BE2C (cell line): ENCODE measurements around the gene FAHD2A.

Experiments used
- DNase-seq: peaks from one replicate; pipeline ENCODE4 v3.0.0-alpha.2; 2020
- H3K27me3 ChIP-seq: fragments of 250-450 bp; sonication (Bioruptor Pico); 2 replicates; pipeline ENCODE4 v1.5.1; 2020; ENCODE audit warnings: mild to moderate bottlenecking
- H3K36me3 ChIP-seq: fragments of 250-450 bp; sonication (Bioruptor Pico); 2 replicates; pipeline ENCODE4 v1.5.1; 2020; ENCODE audit warnings: mild to moderate bottlenecking
- H3K4me1 ChIP-seq: fragments of 250-450 bp; sonication (Bioruptor Pico); 2 replicates; pipeline ENCODE4 v1.5.1; 2020
- H3K4me3 ChIP-seq: 2 replicates; pipeline ENCODE4 v1.5.1; 2011; ENCODE audit warnings: low read depth, low read length
- H3K9me3 ChIP-seq: fragments of 250-450 bp; sonication (Bioruptor Pico); 2 replicates; pipeline ENCODE4 v1.5.1; 2020
- TF ChIP-seq, protein P1 (sequence below): IDR thresholded peaks from 2 replicates; pipeline ENCODE4 v1.5.1; 2012; ENCODE audit warnings: mild to moderate bottlenecking, low read depth, low read length

The FAHD2A gene

DNA sequence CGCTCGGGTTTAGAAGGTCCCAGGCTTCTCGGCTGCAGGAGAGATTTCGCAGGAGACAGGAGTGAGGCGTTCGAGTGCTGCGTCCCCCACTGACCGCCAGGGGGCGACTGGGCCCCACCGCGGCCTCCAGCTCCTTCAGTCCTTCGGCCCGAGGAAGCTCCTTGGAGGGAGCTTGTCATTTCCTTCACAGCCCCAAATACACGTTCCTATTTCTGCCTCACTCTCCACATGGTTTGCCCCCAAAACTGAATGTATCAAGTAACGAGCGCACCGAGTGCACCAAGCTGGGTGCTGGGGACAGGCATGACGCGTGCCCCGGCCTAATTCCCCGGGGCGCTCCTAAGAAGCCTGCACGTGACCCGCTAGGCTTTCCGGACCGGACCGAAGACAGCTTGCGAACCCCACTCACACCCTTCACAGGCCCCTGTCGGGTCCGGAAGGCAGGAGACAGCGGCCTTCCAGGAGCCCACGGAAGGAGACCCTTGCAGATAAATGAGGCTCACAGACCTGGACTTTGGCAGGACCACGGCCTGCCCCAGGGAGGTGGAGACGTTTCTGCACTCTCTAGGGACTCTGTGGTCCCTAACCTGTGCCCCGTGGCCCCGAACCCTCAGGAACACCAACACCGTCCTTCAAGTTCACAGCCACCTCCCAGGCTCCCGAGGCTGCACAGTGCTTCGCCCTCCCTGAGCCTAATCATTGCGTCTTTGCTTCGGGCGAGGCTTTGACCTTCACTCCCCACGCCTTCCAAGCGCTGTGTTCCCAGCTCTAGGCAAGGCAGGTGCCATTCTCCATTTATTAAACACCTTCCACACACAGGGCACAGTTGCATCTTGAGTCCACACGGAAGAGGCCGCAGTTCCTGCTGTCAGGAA lies 13.0 kb upstream of the FAHD2A start:
- TF ChIP-seq, protein P1, sequence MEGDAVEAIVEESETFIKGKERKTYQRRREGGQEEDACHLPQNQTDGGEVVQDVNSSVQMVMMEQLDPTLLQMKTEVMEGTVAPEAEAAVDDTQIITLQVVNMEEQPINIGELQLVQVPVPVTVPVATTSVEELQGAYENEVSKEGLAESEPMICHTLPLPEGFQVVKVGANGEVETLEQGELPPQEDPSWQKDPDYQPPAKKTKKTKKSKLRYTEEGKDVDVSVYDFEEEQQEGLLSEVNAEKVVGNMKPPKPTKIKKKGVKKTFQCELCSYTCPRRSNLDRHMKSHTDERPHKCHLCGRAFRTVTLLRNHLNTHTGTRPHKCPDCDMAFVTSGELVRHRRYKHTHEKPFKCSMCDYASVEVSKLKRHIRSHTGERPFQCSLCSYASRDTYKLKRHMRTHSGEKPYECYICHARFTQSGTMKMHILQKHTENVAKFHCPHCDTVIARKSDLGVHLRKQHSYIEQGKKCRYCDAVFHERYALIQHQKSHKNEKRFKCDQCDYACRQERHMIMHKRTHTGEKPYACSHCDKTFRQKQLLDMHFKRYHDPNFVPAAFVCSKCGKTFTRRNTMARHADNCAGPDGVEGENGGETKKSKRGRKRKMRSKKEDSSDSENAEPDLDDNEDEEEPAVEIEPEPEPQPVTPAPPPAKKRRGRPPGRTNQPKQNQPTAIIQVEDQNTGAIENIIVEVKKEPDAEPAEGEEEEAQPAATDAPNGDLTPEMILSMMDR = peak; percentile 75
- no peaks in the 10 kb centered on the region for H3K27me3 ChIP-seq
- H3K4me3 ChIP-seq = no peak overlapping the region
- H3K9me3 ChIP-seq = no peaks in the 10 kb centered on the region
- no peaks in the 10 kb centered on the region for H3K36me3 ChIP-seq
- peak; percentile 36 for DNase-seq
- no peaks in the 10 kb centered on the region for H3K4me1 ChIP-seq

DNA sequence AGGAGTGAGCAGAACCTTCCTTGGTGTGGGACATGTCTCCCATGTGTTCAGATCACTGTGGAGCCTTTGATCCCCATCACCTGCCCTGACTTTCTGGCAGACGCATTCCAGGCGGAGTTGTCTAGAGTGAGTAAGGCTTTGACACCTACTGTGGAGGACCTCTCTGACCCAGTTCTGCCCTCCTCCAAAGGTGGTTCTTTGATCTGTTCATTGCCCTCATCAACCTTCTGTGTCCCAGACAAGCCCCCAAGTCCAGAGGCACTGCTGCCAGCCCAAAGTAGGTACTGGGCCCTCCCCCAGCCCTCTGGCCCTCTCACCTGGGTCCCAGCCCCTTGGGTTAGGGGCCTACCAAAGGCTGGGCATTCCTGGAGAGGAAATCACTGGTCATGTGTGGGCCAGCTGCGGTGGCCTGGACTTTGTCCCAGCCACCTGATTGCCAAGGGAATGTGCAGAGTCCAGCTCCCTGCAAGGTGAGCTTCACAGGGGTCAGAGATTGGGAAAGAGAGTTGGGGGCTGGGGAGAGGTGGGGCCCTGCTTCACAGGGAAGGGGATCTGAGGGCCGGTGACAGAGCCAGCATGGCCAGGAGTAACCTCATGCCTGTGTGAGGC lies 12.1 kb upstream of the FAHD2A start:
- TF ChIP-seq, protein P1 = no peak
- Histone ChIP-seq H3K4me3 (no peak overlapping the region), H3K4me1 (no peaks in the 10 kb centered on the region), H3K36me3 (no peaks in the 10 kb centered on the region), H3K9me3 (no peaks in the 10 kb centered on the region), H3K27me3 (no peaks in the 10 kb centered on the region)
- no peak for DNase-seq

GRCh38 chr2:95390881-95391321 lies 11.6 kb upstream of the FAHD2A start:
- no peaks in the 10 kb centered on the region for H3K9me3 ChIP-seq
- TF ChIP-seq, protein P1 = no peak
- H3K27me3 ChIP-seq = no peaks in the 10 kb centered on the region
- H3K4me1 ChIP-seq = no peaks in the 10 kb centered on the region
- H3K4me3 ChIP-seq = no peak overlapping the region
- no peaks in the 10 kb centered on the region for H3K36me3 ChIP-seq
- no peak for DNase-seq

GRCh38 chr2:95391641-95392310 lies 10.7 kb upstream of the FAHD2A start:
- no peaks in the 10 kb centered on the region for H3K4me1 ChIP-seq
- no peaks in the 10 kb centered on the region for H3K9me3 ChIP-seq
- DNase-seq = no peak
- no peak overlapping the region for H3K4me3 ChIP-seq
- TF ChIP-seq, protein P1 = no peak
- H3K27me3 ChIP-seq = no peaks in the 10 kb centered on the region
- H3K36me3 ChIP-seq = no peaks in the 10 kb centered on the region

DNA sequence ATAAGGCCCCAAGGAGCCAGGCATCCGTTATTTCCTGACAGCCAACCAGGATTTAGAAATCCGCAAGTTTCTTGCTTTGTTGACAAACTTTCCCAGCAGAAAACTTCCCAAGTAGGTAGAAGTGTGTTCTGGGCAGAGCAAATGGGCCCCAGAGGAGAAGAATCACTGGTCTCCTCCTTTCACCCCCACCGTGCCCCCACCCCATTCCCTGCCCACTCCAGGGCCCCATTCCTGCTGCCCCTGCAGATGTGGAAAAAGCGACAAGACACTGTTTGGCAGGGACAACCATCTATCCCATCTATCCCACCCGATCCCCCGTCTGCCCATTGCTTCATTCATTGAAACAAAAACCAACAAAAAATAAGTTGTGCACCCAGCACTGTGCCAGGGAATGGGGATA lies 10.2 kb upstream of the FAHD2A start:
- no peaks in the 10 kb centered on the region for H3K27me3 ChIP-seq
- no peaks in the 10 kb centered on the region for H3K36me3 ChIP-seq
- DNase-seq = no peak
- no peaks in the 10 kb centered on the region for H3K9me3 ChIP-seq
- H3K4me3 ChIP-seq = no peak overlapping the region
- TF ChIP-seq, protein P1 = no peak
- H3K4me1 ChIP-seq = no peaks in the 10 kb centered on the region
